ENCODE measurements around the gene CDH16.
"Not testable (repeated sequence)": the region's sequence is repeated elsewhere in the genome, so short reads cannot be mapped to it uniquely, and the experiment has no call there.

Gene CDH16

GRCh38 chr16:66873685-66874055 lies 45.0 kb downstream of the CDH16 start:
- TF ChIP-seq CTCF (conservative IDR thresholded peaks at IDR 0.05; ENCODE audit: low read length), result no peak
- DNase-seq (ENCODE audit: low read depth), result no peak
- no peak overlapping the region for H3K4me3 ChIP-seq (ENCODE audit: low read length)

- H3K4me3 ChIP-seq (ENCODE audit: low read length), result peak overlapping the region; percentile 47
- peak; percentile 99 for DNase-seq (ENCODE audit: low read depth)
- TF ChIP-seq CTCF (conservative IDR thresholded peaks at IDR 0.05; ENCODE audit: low read length), result peak; percentile 80
Measured at GRCh38 chr16:66872943-66873684, 45.6 kb downstream of the CDH16 start.

- no peak for TF ChIP-seq CTCF (conservative IDR thresholded peaks at IDR 0.05; ENCODE audit: low read length)
- no peak for DNase-seq (ENCODE audit: low read depth)
- H3K4me3 ChIP-seq (ENCODE audit: low read length), result peak overlapping the region; percentile 47
Measured at GRCh38 chr16:66872559-66872942, 46.1 kb downstream of the CDH16 start.

GRCh38 chr16:66871840-66872239 lies 46.8 kb downstream of the CDH16 start:
- no peak overlapping the region for H3K4me3 ChIP-seq (ENCODE audit: low read length)
- no peak for TF ChIP-seq CTCF (conservative IDR thresholded peaks at IDR 0.05; ENCODE audit: low read length)
- no peak for DNase-seq (ENCODE audit: low read depth)

- DNase-seq (ENCODE audit: low read depth); H3K4me3 ChIP-seq (ENCODE audit: low read length): not testable (repeated sequence)
Measured at GRCh38 chr16:66871363-66871762, 47.3 kb downstream of the CDH16 start.

GRCh38 chr16:66869424-66869823 lies 49.3 kb downstream of the CDH16 start:
- no peak overlapping the region for H3K4me3 ChIP-seq (ENCODE audit: low read length)
- DNase-seq (ENCODE audit: low read depth), result no peak
- TF ChIP-seq CTCF (conservative IDR thresholded peaks at IDR 0.05; ENCODE audit: low read length), result no peak

GRCh38 chr16:66863707-66864106 lies 55.0 kb downstream of the CDH16 start:
- no peak for DNase-seq (ENCODE audit: low read depth)
- no peak overlapping the region for H3K4me3 ChIP-seq (ENCODE audit: low read length)
- no peak for TF ChIP-seq CTCF (conservative IDR thresholded peaks at IDR 0.05; ENCODE audit: low read length)

Measured in AG10803 (cell line).